ENCODE results near the gene PHKB.

The PHKB gene

DNA sequence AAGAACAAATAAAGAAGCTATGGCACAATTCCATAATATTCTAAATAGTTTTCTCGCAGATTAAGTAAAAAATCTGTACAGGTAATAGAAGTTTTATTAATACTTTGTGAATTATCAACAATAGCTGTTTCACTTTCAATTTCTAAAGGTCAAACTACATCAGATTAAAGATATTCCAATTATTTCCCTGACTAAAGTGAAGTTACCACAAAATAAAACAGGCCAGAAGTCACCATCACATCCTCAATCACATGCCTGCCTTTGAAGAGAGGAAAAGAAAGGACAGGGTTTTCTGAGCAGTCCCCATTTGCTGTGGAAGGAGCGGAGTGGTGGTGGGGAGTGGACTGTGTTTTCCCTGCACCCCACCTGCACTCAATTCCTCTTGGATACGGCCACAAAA, 11.3 kb upstream of the PHKB start:
- WGBS (ENCODE audit: extremely low coverage, insufficient coverage, low lambda C conversion rate): no CpG with 5 or more reads among the region's 3 CpGs
- H3K36me3 ChIP-seq (ENCODE audit: control insufficient read depth, insufficient read depth, low read length): no peaks in the 10 kb centered on the region
- no peak overlapping the region for H3K4ac ChIP-seq (ENCODE audit: low read depth, low read length)

GRCh38 chr16:47458331-47458730, 2.8 kb upstream of the PHKB start:
- no CpG with 5 or more reads among the region's 2 CpGs for WGBS (ENCODE audit: extremely low coverage, insufficient coverage, low lambda C conversion rate)
- Histone ChIP-seq H4K5ac (ENCODE audit: low read length) (no peak overlapping the region), H3K4me1 (ENCODE audit: control insufficient read depth, low read depth, low read length) (peaks cover 7% of the 10 kb centered on the region), H2AK5ac (ENCODE audit: low read length) (no peak overlapping the region), H3K27ac (ENCODE audit: low read depth, low read length) (no peak overlapping the region), H3K18ac (ENCODE audit: low read length) (no peak overlapping the region), H3K4me3 (ENCODE audit: low read length) (no peak overlapping the region), H3K23ac (ENCODE audit: low read length) (no peak overlapping the region), H3K79me1 (ENCODE audit: low read length) (peaks cover 3% of the 10 kb centered on the region), H3K4ac (ENCODE audit: low read depth, low read length) (no peak overlapping the region), H3K9ac (ENCODE audit: low read length) (no peak overlapping the region), H3K79me2 (ENCODE audit: control insufficient read depth, insufficient read depth, low read length) (peaks cover 2% of the 10 kb centered on the region), H2BK5ac (ENCODE audit: low read length) (no peak overlapping the region), H2BK15ac (replicated peaks; ENCODE audit: low read depth) (no peak overlapping the region), H4K8ac (ENCODE audit: low read depth, low read length) (no peak overlapping the region), H3K4me2 (ENCODE audit: low read length) (no peak overlapping the region), H3K56ac (ENCODE audit: low read length) (no peak overlapping the region), H3K27me3 (ENCODE audit: insufficient read depth, low read length, poor library complexity) (no peaks in the 10 kb centered on the region), H3K36me3 (ENCODE audit: control insufficient read depth, insufficient read depth, low read length) (no peaks in the 10 kb centered on the region), H2BK120ac (ENCODE audit: low read depth, low read length) (no peak overlapping the region)
- no peak for DNase-seq

More for the DNA sequence above, 11.3 kb upstream of the PHKB start:
- H2AK5ac ChIP-seq (ENCODE audit: low read length): no peak overlapping the region
- no peak overlapping the region for H3K4me2 ChIP-seq (ENCODE audit: low read length)
- H3K4me3 ChIP-seq (ENCODE audit: low read length): no peak overlapping the region
- H3K18ac ChIP-seq (ENCODE audit: low read length): no peak overlapping the region
- no peak overlapping the region for H2BK15ac ChIP-seq (replicated peaks; ENCODE audit: low read depth)
- no peaks in the 10 kb centered on the region for H3K4me1 ChIP-seq (ENCODE audit: control insufficient read depth, low read depth, low read length)
- no peaks in the 10 kb centered on the region for H3K79me1 ChIP-seq (ENCODE audit: low read length)
- no peak overlapping the region for H3K23ac ChIP-seq (ENCODE audit: low read length)
- H3K56ac ChIP-seq (ENCODE audit: low read length): no peak overlapping the region
- DNase-seq: no peak
- no peak overlapping the region for H3K27ac ChIP-seq (ENCODE audit: low read depth, low read length)
- H4K8ac ChIP-seq (ENCODE audit: low read depth, low read length): no peak overlapping the region
- no peak overlapping the region for H2BK120ac ChIP-seq (ENCODE audit: low read depth, low read length)
- no peak overlapping the region for H4K5ac ChIP-seq (ENCODE audit: low read length)
- no peaks in the 10 kb centered on the region for H3K27me3 ChIP-seq (ENCODE audit: insufficient read depth, low read length, poor library complexity)
- H2BK5ac ChIP-seq (ENCODE audit: low read length): no peak overlapping the region
- H3K9ac ChIP-seq (ENCODE audit: low read length): no peak overlapping the region
- H3K79me2 ChIP-seq (ENCODE audit: control insufficient read depth, insufficient read depth, low read length): no peaks in the 10 kb centered on the region

DNA sequence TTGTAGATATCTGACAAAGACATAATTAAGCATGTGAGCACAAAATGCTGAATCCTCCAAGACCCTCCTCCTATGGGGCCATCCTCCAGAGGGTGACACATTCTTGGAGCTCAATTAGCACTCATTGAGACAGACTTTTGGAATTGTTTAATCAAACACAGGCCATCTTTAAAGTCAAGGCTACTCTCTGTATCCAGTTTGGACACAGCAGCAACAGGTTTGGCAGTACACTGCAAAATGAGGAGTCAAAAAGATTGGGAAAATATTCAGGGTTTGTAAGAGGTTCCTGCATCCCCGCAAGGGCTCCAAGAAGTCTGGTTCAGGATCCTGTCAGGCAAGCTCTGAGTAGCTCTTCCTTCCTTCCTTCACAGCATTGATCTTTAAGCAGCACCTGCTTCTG, 1.5 kb upstream of the PHKB start:
- Histone ChIP-seq H3K4ac (ENCODE audit: low read depth, low read length) (no peak overlapping the region), H3K4me3 (ENCODE audit: low read length) (no peak overlapping the region), H2BK120ac (ENCODE audit: low read depth, low read length) (no peak overlapping the region), H2BK5ac (ENCODE audit: low read length) (no peak overlapping the region), H3K18ac (ENCODE audit: low read length) (no peak overlapping the region), H2AK5ac (ENCODE audit: low read length) (no peak overlapping the region), H3K23ac (ENCODE audit: low read length) (no peak overlapping the region), H4K8ac (ENCODE audit: low read depth, low read length) (no peak overlapping the region), H3K9ac (ENCODE audit: low read length) (no peak overlapping the region), H3K27me3 (ENCODE audit: insufficient read depth, low read length, poor library complexity) (no peaks in the 10 kb centered on the region), H3K4me1 (ENCODE audit: control insufficient read depth, low read depth, low read length) (peaks cover 7% of the 10 kb centered on the region), H3K79me2 (ENCODE audit: control insufficient read depth, insufficient read depth, low read length) (peaks cover 2% of the 10 kb centered on the region), H3K36me3 (ENCODE audit: control insufficient read depth, insufficient read depth, low read length) (no peaks in the 10 kb centered on the region), H3K56ac (ENCODE audit: low read length) (no peak overlapping the region), H3K4me2 (ENCODE audit: low read length) (peak overlapping the region; percentile 3), H3K27ac (ENCODE audit: low read depth, low read length) (no peak overlapping the region), H2BK15ac (replicated peaks; ENCODE audit: low read depth) (no peak overlapping the region), H4K5ac (ENCODE audit: low read length) (no peak overlapping the region), H3K79me1 (ENCODE audit: low read length) (peaks cover 5% of the 10 kb centered on the region)
- no CpG with 5 or more reads among the region's 1 CpG for WGBS (ENCODE audit: extremely low coverage, insufficient coverage, low lambda C conversion rate)
- peak; percentile 40 for DNase-seq

GRCh38 chr16:47460359-47460710, 796 bp upstream of the PHKB start:
- Histone ChIP-seq H4K8ac (ENCODE audit: low read depth, low read length) (no peak overlapping the region), H3K79me2 (ENCODE audit: control insufficient read depth, insufficient read depth, low read length) (peaks cover 2% of the 10 kb centered on the region), H3K9ac (ENCODE audit: low read length) (peak overlapping the region; percentile 83), H3K27ac (ENCODE audit: low read depth, low read length) (peak overlapping the region; percentile 98), H3K36me3 (ENCODE audit: control insufficient read depth, insufficient read depth, low read length) (no peaks in the 10 kb centered on the region), H3K23ac (ENCODE audit: low read length) (no peak overlapping the region), H2BK15ac (replicated peaks; ENCODE audit: low read depth) (no peak overlapping the region), H2BK5ac (ENCODE audit: low read length) (no peak overlapping the region), H2BK120ac (ENCODE audit: low read depth, low read length) (no peak overlapping the region), H3K4ac (ENCODE audit: low read depth, low read length) (peak overlapping the region; percentile 89), H3K4me3 (ENCODE audit: low read length) (peak overlapping the region; percentile 73), H2AK5ac (ENCODE audit: low read length) (no peak overlapping the region), H3K4me2 (ENCODE audit: low read length) (peak overlapping the region; percentile 76), H3K27me3 (ENCODE audit: insufficient read depth, low read length, poor library complexity) (no peaks in the 10 kb centered on the region), H4K5ac (ENCODE audit: low read length) (no peak overlapping the region), H3K4me1 (ENCODE audit: control insufficient read depth, low read depth, low read length) (peaks cover 7% of the 10 kb centered on the region), H3K79me1 (ENCODE audit: low read length) (peaks cover 5% of the 10 kb centered on the region), H3K56ac (ENCODE audit: low read length) (peak overlapping the region; percentile 83), H3K18ac (ENCODE audit: low read length) (peak overlapping the region; percentile 53)
- peak; percentile 54 for DNase-seq
- no CpG with 5 or more reads among the region's 4 CpGs for WGBS (ENCODE audit: extremely low coverage, insufficient coverage, low lambda C conversion rate)

GRCh38 chr16:47461598-47462266, 601 bp downstream of the PHKB start:
- no CpG with 5 or more reads among the region's 17 CpGs for WGBS (ENCODE audit: extremely low coverage, insufficient coverage, low lambda C conversion rate)

More at GRCh38 chr16:47461598-47462266, 601 bp downstream of the PHKB start:
- Histone ChIP-seq H3K18ac (ENCODE audit: low read length) (peak overlapping the region; percentile 56), H2BK15ac (replicated peaks; ENCODE audit: low read depth) (no peak overlapping the region), H3K23ac (ENCODE audit: low read length) (no peak overlapping the region), H2AK5ac (ENCODE audit: low read length) (no peak overlapping the region), H3K27me3 (ENCODE audit: insufficient read depth, low read length, poor library complexity) (no peaks in the 10 kb centered on the region), H3K27ac (ENCODE audit: low read depth, low read length) (peak overlapping the region; percentile 98), H3K4ac (ENCODE audit: low read depth, low read length) (no peak overlapping the region), H3K79me2 (ENCODE audit: control insufficient read depth, insufficient read depth, low read length) (peaks cover 2% of the 10 kb centered on the region), H3K9ac (ENCODE audit: low read length) (peak overlapping the region; percentile 83), H3K56ac (ENCODE audit: low read length) (peak overlapping the region; percentile 90), H3K36me3 (ENCODE audit: control insufficient read depth, insufficient read depth, low read length) (no peaks in the 10 kb centered on the region), H3K79me1 (ENCODE audit: low read length) (peaks cover 5% of the 10 kb centered on the region), H4K8ac (ENCODE audit: low read depth, low read length) (no peak overlapping the region), H3K4me1 (ENCODE audit: control insufficient read depth, low read depth, low read length) (peaks cover 7% of the 10 kb centered on the region), H4K5ac (ENCODE audit: low read length) (no peak overlapping the region), H2BK5ac (ENCODE audit: low read length) (no peak overlapping the region), H3K4me2 (ENCODE audit: low read length) (peak overlapping the region; percentile 70), H2BK120ac (ENCODE audit: low read depth, low read length) (no peak overlapping the region), H3K4me3 (ENCODE audit: low read length) (peak overlapping the region; percentile 84)
- DNase-seq: peak; percentile 66

Data from mesendoderm (in vitro differentiated cells).